Measurements from ENCODE around the gene BRD7. TPM values are rescaled to one million over a fixed set of nuclear protein-coding genes. Genes with fewer than 3 reads are reported as not detected.

The BRD7 gene
- total RNA-seq, 2 experiments from 2014 or later: 93.3 to 101 TPM

DNA sequence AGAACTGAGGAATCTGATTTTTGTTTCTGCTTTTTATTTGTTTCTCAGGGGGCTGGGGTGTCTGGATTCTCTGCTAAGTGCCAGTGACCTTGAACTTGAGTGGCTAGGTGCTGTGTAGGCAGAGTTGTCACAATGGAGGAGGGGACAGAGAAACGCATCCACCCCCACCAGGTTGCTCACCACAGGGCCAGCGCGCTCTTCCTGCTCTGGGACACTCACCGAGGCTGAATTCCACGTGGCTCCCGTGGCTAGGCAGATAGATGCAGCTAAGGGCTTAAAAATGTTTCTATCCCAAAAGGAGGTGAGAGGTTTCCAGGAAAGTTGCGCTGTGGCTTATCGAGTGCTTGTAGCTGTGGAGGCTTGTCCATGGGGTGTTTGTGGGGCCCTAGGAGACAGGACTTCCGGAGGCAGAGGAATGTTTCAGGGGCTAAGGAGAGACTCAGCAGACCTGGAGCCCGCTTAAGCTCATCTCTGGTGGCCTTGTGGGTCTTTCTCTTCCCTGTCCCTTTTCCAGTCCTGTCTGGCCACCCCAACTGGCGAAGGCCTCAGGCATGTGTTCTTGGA lies 65.7 kb downstream of the BRD7 start:
- ChIA-PET CTCF (no interaction called here), POLR2A (no interaction called here)
- Mint-ChIP-seq H3K36me3 (ENCODE audit: low read depth) (peaks cover 45% of the 10 kb centered on the region), H3K27me3 (no peaks in the 10 kb centered on the region), H3K27ac (no peak overlapping the region), H3K4me3 (no peak overlapping the region), H3K9me3 (no peaks in the 10 kb centered on the region), H3K4me1 (peaks cover 2% of the 10 kb centered on the region)
- DNase-seq: no peak

DNA sequence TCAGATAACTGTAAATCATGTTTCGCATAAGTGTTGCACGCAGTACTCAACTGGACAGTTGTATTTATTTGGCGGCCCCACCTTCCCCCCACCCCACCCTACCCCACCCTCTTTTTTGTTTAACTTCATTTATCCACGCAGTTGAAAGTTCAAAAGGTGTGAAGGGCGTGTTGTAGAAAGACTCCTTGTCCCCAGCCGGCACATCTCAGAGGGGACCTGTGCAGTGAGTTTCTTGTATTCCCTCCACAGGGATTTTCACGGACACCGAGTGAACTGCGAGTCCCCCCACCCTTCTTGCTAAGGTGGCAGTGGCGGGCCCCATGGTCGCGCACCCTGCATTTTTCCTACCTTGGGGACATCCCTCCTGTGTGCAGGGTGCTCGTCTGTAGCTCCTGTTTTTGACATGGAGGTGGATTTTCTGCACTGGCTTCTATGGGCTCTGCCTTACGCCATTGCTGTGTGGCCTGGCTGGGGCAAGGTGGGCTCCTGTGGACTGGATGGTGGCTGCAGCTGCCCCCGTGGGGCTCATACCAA lies 66.2 kb downstream of the BRD7 start:
- ChIA-PET CTCF (no interaction called here), POLR2A (no interaction called here)
- Mint-ChIP-seq H3K27ac (no peak overlapping the region), H3K36me3 (ENCODE audit: low read depth) (peaks cover 43% of the 10 kb centered on the region), H3K27me3 (no peaks in the 10 kb centered on the region), H3K4me1 (peaks cover 2% of the 10 kb centered on the region), H3K4me3 (no peak overlapping the region), H3K9me3 (no peaks in the 10 kb centered on the region)
- no peak for DNase-seq

DNA sequence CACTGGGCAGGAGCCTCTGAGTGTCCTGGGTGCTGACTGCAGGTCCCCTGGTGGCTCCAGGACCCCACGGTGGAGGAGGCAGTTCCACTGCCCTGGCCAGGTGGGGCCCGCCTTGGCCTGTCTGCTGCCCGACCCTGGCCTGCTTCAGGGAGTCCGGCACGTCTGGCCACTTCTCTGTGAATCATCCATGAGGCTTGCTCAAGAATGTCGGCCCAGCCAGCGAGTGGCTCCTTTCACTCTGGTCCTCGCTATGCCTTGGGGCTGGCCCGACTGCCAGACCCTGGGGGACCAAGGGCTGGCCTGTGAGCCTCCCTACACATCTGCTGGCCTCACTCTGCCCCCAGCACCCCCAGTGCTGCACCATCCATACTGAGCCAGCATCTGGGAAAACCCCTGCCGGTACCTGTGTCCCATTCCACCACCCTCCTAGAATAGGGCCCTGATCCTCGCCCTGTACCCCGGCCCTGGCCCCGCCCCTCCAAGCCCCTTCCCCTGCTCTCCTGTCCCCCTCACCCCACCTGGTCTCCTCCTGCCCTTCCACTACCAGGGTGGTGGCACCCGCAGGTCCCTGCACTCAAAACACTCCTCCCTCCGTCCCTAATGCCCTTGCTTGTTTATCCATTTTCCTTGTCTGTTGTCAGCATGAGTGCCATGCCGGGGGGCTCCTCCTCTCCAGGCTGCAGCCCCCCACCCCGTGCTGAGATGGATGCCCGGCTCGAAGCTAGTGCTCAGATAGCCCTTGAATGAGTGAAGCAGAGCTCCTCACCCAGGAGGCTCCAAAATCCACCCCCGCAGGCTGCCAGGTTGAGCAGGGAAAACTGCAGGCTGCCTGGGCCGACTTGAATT lies 66.9 kb downstream of the BRD7 start:
- H3K27me3 Mint-ChIP-seq: no peaks in the 10 kb centered on the region
- H3K27ac Mint-ChIP-seq: no peak overlapping the region
- H3K4me3 Mint-ChIP-seq: no peak overlapping the region
- peaks cover 43% of the 10 kb centered on the region for H3K36me3 Mint-ChIP-seq (ENCODE audit: low read depth)
- CTCF ChIA-PET: no interaction called here
- H3K4me1 Mint-ChIP-seq: no peaks in the 10 kb centered on the region
- POLR2A ChIA-PET: interaction anchor here (1.1 kb wide), 1 partner anchor 21 kb away, joined by 3 read pairs; no protein-coding TSS in a partner anchor
- H3K9me3 Mint-ChIP-seq: no peaks in the 10 kb centered on the region
- DNase-seq: no peak

DNA sequence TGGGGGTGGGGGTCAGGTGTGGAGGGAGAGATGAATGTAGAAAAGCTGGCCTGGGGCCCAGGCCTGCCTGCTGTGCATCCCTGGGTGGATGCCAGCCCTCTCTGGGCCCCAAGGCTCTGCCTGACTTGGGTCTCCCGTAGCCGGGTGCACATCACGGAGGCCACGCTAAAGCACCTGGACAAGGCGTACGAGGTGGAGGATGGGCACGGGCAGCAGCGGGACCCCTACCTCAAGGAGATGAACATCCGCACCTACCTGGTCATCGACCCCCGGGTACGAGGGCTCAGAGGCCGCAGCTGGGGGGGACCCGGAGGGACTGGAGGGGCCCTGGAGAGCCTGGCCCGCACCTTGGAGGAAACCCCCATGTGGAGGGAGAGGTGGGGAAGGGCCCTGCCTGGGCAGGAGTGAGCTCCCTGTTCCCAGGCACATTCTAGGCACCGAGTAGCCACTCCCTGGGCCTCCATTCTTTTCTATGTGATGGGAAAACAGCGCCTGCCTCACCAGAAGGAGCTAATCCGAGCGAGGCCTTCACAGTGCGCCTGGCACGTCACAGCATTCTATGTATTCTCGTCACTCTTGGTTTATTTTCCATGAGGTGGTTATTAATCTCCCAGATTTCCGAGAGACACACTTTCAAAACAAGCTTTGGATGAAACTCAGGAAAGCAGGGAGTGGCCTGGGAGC lies 67.7 kb downstream of the BRD7 start:
- Mint-ChIP-seq H3K4me1 (no peaks in the 10 kb centered on the region), H3K4me3 (no peak overlapping the region), H3K9me3 (no peaks in the 10 kb centered on the region), H3K27me3 (no peaks in the 10 kb centered on the region), H3K27ac (no peak overlapping the region), H3K36me3 (ENCODE audit: low read depth) (peaks cover 45% of the 10 kb centered on the region)
- no peak for DNase-seq
- POLR2A ChIA-PET: interaction anchor here (1.1 kb wide), 1 partner anchor 20 kb away, joined by 3 read pairs; no protein-coding TSS in a partner anchor
- CTCF ChIA-PET: no interaction called here

DNA sequence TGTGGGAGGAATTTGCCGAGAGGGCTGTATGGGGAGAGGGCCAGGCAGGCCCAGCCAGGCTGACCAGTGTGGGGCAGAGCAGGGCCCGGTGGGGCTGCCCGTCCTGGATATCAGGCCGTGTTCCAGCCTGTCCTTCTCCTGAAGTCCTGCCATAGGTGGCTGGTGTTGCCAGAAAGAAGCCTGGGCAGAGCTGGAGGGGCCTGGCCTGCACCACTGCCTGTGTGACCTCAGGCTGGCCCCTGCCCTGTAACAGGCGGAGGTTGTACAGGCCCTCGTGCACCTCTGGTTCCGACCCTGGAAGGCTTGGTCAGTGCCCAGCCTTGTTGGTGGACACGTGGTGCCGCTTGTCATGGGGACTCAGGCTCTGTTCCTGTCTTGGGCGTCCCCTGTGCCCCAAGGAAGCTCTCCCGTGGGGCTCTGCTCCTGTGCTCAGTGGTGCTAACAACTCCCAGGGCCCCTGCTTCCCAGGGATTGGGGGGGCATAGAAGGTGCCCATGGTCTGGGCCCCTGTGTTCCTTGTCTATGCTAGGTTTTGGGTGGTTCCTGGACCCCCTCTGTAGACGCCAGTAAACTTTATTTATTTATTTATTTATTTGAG lies 69.2 kb downstream of the BRD7 start:
- POLR2A ChIA-PET: interaction anchor here (2.4 kb wide), 1 partner anchor 26 kb away, joined by 7 read pairs; no protein-coding TSS in a partner anchor
- Mint-ChIP-seq H3K27ac (no peak overlapping the region), H3K27me3 (no peaks in the 10 kb centered on the region), H3K4me1 (peaks cover 4% of the 10 kb centered on the region), H3K4me3 (no peak overlapping the region), H3K9me3 (no peaks in the 10 kb centered on the region), H3K36me3 (ENCODE audit: low read depth) (peaks cover 54% of the 10 kb centered on the region)
- no peak for DNase-seq
- CTCF ChIA-PET: no interaction called here

DNA sequence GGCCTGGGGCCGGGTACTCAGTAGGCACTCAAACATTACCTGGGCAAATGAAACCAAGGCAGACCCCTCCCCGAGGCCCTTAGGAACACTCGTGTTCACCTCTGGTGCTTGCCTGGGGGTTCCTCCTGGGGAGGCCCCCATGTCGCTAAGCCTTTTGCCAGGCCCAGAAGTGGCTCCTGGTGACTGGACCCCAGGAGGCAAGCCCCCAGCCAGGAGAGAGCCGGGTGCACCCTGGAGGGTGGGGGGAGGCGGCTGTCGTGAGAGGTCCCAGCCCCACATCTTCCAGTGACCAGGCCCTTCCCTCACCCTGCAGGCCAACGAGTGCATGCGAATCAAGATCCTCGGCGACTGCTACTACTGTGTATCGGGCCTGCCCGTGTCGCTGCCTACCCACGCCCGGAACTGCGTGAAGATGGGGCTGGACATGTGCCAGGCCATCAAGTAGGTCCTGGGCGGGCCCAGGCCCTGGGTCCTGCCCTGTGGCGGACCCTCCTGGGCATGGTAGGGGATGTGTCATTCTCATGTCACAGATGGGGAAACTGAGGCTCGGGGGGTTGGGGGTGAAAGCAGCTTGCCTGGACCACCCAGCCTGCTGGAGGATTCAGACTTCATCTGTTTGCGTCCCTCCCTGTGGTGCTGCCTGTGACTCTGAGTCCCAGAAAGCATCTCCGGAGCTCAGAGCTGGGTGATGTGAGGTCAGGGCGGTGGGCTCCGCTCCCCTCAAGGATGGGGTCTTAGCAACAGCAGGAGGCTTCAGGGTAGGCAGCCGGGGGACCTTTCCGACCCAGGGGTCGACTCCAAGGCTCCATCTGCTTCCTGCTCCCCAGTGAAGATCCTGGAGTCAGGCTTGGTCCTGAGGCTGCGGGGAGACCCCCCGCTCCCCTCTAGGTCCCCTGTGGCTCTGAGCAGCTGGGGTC lies 69.9 kb downstream of the BRD7 start:
- ChIA-PET POLR2A (interaction anchor here (1.0 to 2.4 kb wide), 3 partner anchors 9 to 32 kb away, joined by 3 to 7 read pairs (median 3); partner anchors contain the start of gene ADCY7), CTCF (no interaction called here)
- peaks cover 57% of the 10 kb centered on the region for H3K36me3 Mint-ChIP-seq (ENCODE audit: low read depth)
- no peak overlapping the region for H3K4me3 Mint-ChIP-seq
- H3K27me3 Mint-ChIP-seq: no peaks in the 10 kb centered on the region
- no peak for DNase-seq
- H3K9me3 Mint-ChIP-seq: no peaks in the 10 kb centered on the region
- no peak overlapping the region for H3K27ac Mint-ChIP-seq
- peaks cover 6% of the 10 kb centered on the region for H3K4me1 Mint-ChIP-seq

DNA sequence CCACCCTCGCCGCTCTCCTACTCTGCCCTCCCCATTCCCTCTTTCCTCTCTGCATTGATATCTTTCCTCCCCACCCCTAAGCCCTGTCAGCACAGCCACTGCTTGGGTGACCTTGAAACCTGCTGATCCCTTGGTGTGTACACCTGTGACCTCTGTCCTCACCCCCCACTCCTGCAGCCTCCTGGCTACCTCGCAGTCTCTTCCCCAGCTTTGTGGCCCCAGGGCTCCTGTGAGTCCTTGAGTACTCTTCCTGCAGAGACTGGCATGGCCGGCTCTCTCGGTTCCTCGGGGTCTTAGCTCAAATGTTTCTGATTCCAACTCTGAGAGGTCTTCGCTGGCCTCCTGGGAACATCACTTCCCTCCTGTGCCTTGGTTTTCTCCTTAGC lies 70.7 kb downstream of the BRD7 start:
- H3K4me1 Mint-ChIP-seq: peaks cover 7% of the 10 kb centered on the region
- ChIA-PET POLR2A (interaction anchor here (1.0 to 2.4 kb wide), 3 partner anchors 8 to 31 kb away, joined by 3 to 7 read pairs (median 3); partner anchors contain the start of gene ADCY7), CTCF (no interaction called here)
- H3K27me3 Mint-ChIP-seq: no peaks in the 10 kb centered on the region
- H3K27ac Mint-ChIP-seq: no peak overlapping the region
- no peak overlapping the region for H3K4me3 Mint-ChIP-seq
- DNase-seq: no peak
- H3K9me3 Mint-ChIP-seq: no peaks in the 10 kb centered on the region
- H3K36me3 Mint-ChIP-seq (ENCODE audit: low read depth): peaks cover 59% of the 10 kb centered on the region

DNA sequence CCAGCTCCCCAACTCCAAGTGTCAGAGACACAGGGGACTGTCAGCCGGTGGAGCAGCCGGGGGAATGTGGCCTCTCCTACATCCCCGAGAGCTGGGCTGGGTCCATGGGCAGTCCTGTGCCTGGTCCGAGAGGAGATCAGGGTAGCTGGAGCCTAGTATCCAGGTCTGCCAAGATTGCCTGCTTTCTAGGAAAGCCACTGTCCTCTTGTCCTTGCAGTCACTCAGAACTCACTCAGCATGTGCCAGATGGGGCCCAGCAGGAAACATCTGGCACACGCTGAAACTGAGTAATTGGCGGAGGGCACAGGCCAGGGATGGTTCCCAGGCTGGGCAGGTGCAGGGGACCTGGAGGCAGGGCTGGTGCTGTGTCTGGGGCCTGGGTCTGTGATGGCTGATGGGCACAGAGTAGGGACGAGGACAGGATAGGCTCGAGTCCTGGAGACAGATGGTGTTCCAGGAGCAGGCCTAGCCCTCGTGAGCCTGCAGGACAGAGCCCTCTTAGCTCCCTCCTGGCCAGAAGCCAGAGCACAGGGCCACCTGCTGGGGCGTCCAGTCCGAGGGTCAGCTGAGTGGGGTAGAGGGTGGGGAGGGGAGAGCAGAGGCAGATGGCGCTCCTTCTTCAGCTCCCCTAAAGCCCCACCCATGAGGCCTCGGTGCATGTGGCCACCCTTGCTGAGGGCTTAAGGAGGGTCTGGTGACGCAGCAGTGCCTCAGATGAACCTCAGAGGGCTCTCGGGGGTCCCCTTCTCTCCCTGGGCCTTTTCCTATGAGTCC lies 71.3 kb downstream of the BRD7 start:
- DNase-seq: no peak
- H3K9me3 Mint-ChIP-seq: no peaks in the 10 kb centered on the region
- peaks cover 59% of the 10 kb centered on the region for H3K36me3 Mint-ChIP-seq (ENCODE audit: low read depth)
- CTCF ChIA-PET: no interaction called here
- POLR2A ChIA-PET: interaction anchor here (0.9 to 2.4 kb wide), 7 partner anchors 8 to 31 kb away, joined by 3 to 7 read pairs (median 3); partner anchors contain the start of gene ADCY7
- H3K4me1 Mint-ChIP-seq: peaks cover 7% of the 10 kb centered on the region
- no peak overlapping the region for H3K4me3 Mint-ChIP-seq
- H3K27ac Mint-ChIP-seq: no peak overlapping the region
- no peaks in the 10 kb centered on the region for H3K27me3 Mint-ChIP-seq

DNA sequence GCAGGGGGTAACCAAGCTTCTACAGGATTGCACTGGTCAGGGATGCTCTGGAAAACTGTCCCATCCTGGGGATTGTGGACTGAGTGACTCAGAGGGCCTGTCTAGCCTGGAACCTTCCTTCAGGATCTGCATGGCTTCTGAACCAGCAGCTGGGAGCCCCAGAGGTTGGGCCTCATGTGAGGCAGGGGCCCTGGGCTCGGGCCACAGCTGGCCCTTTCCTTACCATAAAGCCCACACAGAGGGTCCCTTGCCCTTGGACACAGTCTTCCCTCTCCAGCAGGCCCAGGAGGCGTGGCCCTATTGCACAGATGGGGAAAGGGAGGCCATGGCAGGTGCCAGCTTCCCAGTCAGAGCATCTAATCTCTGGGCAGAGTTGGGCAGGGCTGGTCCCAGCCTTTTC lies 72.0 kb downstream of the BRD7 start:
- Mint-ChIP-seq H3K27me3 (no peaks in the 10 kb centered on the region), H3K27ac (no peak overlapping the region), H3K9me3 (no peaks in the 10 kb centered on the region), H3K4me3 (no peak overlapping the region), H3K4me1 (peaks cover 7% of the 10 kb centered on the region), H3K36me3 (ENCODE audit: low read depth) (peaks cover 58% of the 10 kb centered on the region)
- ChIA-PET POLR2A (interaction anchor here (0.9 to 1.2 kb wide), 4 partner anchors 12 to 30 kb away, joined by 3 to 4 read pairs (median 3); no protein-coding TSS in a partner anchor), CTCF (no interaction called here)
- DNase-seq: no peak

DNA sequence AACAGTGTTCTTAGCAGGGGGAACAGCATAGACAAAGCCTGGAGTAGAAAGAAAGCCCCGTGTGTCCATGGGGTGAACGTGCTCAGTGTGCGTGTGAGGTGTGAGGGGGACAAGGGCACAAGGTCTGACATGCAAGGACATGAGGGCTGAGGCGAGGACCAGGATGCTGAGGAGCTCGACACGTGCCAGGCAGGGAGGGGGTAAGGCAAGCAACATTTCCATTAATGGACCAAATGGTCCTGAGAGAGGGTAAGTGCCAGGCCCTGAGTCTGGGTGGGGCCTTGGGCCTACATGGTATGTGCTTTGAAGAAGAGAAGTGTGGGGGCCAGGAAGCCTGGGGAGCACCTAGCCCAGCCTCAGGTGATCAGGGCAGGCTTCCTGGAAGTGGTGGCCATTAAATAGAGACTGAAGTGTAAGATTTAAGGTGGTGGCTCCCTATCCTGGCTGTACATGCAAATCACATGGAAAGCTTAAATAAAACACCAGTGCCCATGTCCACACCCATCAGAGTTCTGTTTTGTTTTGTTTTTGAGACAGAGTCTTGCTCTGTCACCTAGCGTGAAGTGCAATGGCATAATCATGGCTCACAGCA lies 73.2 kb downstream of the BRD7 start:
- CTCF ChIA-PET: no interaction called here
- H3K9me3 Mint-ChIP-seq: no peaks in the 10 kb centered on the region
- peak overlapping the region; percentile 34 for H3K27ac Mint-ChIP-seq
- POLR2A ChIA-PET: interaction anchor here (1.0 kb wide), 1 partner anchor 21 kb away, joined by 3 read pairs; no protein-coding TSS in a partner anchor
- H3K27me3 Mint-ChIP-seq: no peaks in the 10 kb centered on the region
- H3K4me1 Mint-ChIP-seq: peaks cover 7% of the 10 kb centered on the region
- peaks cover 57% of the 10 kb centered on the region for H3K36me3 Mint-ChIP-seq (ENCODE audit: low read depth)
- DNase-seq: no peak
- no peak overlapping the region for H3K4me3 Mint-ChIP-seq

DNA sequence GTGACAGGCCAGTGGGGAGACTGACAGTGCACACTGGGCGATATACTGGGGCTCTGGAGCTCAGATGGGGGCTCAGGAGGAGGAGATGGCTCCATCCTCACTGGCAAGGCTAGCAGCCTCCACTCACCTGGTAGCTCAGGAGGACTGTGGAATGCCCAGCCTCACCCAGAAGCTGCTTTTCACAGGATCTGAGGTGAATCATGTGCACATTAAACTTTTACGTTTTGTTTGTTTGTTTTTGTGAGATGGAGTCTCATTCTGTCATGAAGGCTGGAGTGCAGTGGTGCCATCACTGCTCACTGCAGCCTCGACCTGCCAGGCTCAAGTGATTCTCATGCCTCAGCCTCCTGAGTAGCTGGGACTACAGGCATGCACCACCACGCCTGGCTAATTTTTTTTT lies 73.8 kb downstream of the BRD7 start:
- no peaks in the 10 kb centered on the region for H3K9me3 Mint-ChIP-seq
- H3K4me3 Mint-ChIP-seq: no peak overlapping the region
- peaks cover 58% of the 10 kb centered on the region for H3K36me3 Mint-ChIP-seq (ENCODE audit: low read depth)
- no peak for DNase-seq
- no peak overlapping the region for H3K27ac Mint-ChIP-seq
- ChIA-PET CTCF (interaction anchor here (0.6 kb wide), 2 partner anchors 17 to 102 kb away, joined by 3 read pairs; no protein-coding TSS in a partner anchor), POLR2A (interaction anchor here (1.0 kb wide), 1 partner anchor 20 kb away, joined by 3 read pairs; no protein-coding TSS in a partner anchor)
- H3K27me3 Mint-ChIP-seq: no peaks in the 10 kb centered on the region
- H3K4me1 Mint-ChIP-seq: peaks cover 9% of the 10 kb centered on the region
